Measurements from ENCODE around the gene TTC28. TPM values are rescaled to one million over a fixed set of nuclear protein-coding genes. Genes with fewer than 3 reads are reported as not detected.

The TTC28 gene
- total RNA-seq, 1 donor from 2014 or later, result 1.3 TPM

GRCh38 chr22:28000361-28000760, 679.3 kb downstream of the TTC28 start:
- Histone ChIP-seq H3K27me3 (ENCODE audit: control insufficient read depth, insufficient read depth, low read length) (no peaks in the 10 kb centered on the region), H3K4me3 (ENCODE audit: low read depth, low read length) (no peak overlapping the region), H3K36me3 (ENCODE audit: control insufficient read depth, insufficient read depth, low read length) (no peaks in the 10 kb centered on the region)
- no peak for FAIRE-seq
- TF ChIP-seq, protein P1, sequence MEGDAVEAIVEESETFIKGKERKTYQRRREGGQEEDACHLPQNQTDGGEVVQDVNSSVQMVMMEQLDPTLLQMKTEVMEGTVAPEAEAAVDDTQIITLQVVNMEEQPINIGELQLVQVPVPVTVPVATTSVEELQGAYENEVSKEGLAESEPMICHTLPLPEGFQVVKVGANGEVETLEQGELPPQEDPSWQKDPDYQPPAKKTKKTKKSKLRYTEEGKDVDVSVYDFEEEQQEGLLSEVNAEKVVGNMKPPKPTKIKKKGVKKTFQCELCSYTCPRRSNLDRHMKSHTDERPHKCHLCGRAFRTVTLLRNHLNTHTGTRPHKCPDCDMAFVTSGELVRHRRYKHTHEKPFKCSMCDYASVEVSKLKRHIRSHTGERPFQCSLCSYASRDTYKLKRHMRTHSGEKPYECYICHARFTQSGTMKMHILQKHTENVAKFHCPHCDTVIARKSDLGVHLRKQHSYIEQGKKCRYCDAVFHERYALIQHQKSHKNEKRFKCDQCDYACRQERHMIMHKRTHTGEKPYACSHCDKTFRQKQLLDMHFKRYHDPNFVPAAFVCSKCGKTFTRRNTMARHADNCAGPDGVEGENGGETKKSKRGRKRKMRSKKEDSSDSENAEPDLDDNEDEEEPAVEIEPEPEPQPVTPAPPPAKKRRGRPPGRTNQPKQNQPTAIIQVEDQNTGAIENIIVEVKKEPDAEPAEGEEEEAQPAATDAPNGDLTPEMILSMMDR (IDR thresholded peaks at IDR 0.05; ENCODE audit: insufficient read depth, low read length, severe bottlenecking), result no peak
- no peak for DNase-seq (ENCODE audit: low read depth)

DNA sequence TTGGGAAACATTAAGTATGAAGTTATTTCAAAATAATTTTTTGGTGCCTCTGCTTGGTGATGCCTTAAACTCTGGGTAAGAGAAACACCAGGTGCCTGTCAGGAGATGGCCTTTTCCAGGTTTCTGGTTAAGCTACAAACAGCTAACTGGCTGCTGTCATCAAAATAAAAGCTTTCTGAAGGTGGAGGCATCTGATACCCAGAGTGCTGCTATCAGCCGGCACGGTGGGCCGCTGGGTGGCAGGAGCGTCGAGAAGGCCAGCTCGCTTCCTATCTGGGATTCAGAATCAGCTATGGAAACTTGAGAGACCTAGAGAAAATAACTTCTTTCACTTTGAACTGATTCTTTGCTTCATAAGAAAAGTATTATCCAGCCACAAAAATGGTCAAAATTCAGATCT, 679.8 kb downstream of the TTC28 start:
- Histone ChIP-seq H3K4me3 (ENCODE audit: low read depth, low read length) (no peak overlapping the region), H3K36me3 (ENCODE audit: control insufficient read depth, insufficient read depth, low read length) (no peaks in the 10 kb centered on the region), H3K27me3 (ENCODE audit: control insufficient read depth, insufficient read depth, low read length) (no peaks in the 10 kb centered on the region)
- no peak for DNase-seq (ENCODE audit: low read depth)
- FAIRE-seq, result no peak
- TF ChIP-seq, protein P1 (IDR thresholded peaks at IDR 0.05; ENCODE audit: insufficient read depth, low read length, severe bottlenecking), result no peak

DNA sequence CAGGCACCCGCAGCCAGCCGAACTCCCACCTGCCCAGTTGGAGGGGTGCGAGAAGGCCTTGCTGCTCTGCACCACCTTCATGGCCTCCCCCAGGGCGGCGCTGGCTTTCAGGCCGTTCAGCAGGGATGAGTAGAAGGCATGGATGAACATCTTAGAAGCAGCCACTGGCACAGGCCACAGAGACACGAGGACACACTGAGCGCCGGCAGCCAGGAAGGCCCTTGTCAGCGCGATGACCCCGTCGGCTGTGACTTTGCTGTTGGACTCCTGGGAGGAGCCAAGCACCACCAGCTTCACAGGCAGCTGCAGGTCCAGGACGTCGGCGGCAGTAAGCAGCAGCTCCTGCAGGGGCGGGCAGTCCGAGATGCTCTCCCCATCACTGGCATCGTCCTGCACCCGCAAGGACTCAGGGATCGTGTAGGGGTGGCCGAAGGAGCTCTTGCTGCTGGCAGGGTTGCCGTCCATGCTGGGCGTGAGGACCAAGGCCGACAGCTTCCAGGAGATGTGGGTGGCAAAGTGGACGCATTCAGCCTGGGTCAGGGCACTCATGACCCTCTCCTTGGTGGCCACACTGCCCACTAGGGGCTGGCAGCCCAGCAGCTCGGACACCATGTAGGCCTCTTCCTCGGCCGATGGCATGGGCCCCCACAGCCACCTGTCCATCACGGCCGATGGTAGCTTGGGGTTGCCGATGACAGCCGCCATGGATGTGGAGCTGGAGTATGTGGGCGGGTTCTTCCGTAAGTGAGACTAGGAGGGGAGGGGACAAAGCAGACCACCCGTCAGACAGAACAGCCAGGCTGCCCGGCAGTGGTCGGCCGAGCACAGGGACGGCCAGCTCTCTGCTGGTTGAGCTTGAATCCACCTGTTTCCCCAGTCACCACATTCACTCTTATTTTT, 680.9 kb downstream of the TTC28 start:
- DNase-seq (ENCODE audit: low read depth) (no peak), FAIRE-seq (no peak)
- Histone ChIP-seq H3K27me3 (ENCODE audit: control insufficient read depth, insufficient read depth, low read length) (no peaks in the 10 kb centered on the region), H3K4me3 (ENCODE audit: low read depth, low read length) (no peak overlapping the region), H3K36me3 (ENCODE audit: control insufficient read depth, insufficient read depth, low read length) (no peaks in the 10 kb centered on the region)
- TF ChIP-seq, protein P1 (IDR thresholded peaks at IDR 0.05; ENCODE audit: insufficient read depth, low read length, severe bottlenecking), result no peak

- TF ChIP-seq, protein P1 (IDR thresholded peaks at IDR 0.05; ENCODE audit: insufficient read depth, low read length, severe bottlenecking), result no peak
- Histone ChIP-seq H3K4me3 (ENCODE audit: low read depth, low read length) (no peak overlapping the region), H3K27me3 (ENCODE audit: control insufficient read depth, insufficient read depth, low read length) (no peaks in the 10 kb centered on the region), H3K36me3 (ENCODE audit: control insufficient read depth, insufficient read depth, low read length) (no peaks in the 10 kb centered on the region)
- no peak for FAIRE-seq
- no peak for DNase-seq (ENCODE audit: low read depth)
These were observed 682.1 kb downstream of the TTC28 start for GRCh38 chr22:27997538-27997937.

- no peaks in the 10 kb centered on the region for H3K27me3 ChIP-seq (ENCODE audit: control insufficient read depth, insufficient read depth, low read length)
- DNase-seq (ENCODE audit: low read depth) (no peak), FAIRE-seq (no peak)
- TF ChIP-seq, protein P1 (IDR thresholded peaks at IDR 0.05; ENCODE audit: insufficient read depth, low read length, severe bottlenecking), result no peak
- no peaks in the 10 kb centered on the region for H3K36me3 ChIP-seq (ENCODE audit: control insufficient read depth, insufficient read depth, low read length)
- H3K4me3 ChIP-seq (ENCODE audit: low read depth, low read length), result no peak overlapping the region
These were observed 682.7 kb downstream of the TTC28 start for GRCh38 chr22:27996981-27997380.

Measured in bronchial epithelial cell (primary cell).